Nephron progenitor cell (in vitro differentiated cells): Measurements from ENCODE around the gene VPS13D.

Experiments
- DNase-seq: peaks from one replicate; pipeline ENCODE4 v3.0.0; 2021
- H3K27ac Mint-ChIP-seq: 2 replicates; pipeline ENCODE4 v1.8.0; 2021; ENCODE audit warnings: mild to moderate bottlenecking, moderate library complexity, mixed read lengths
- H3K27me3 Mint-ChIP-seq: 2 replicates; pipeline ENCODE4 v1.8.0; 2021; ENCODE audit warnings: mild to moderate bottlenecking, low read depth, mixed read lengths; ENCODE audit not compliant: poor library complexity
- H3K36me3 Mint-ChIP-seq: 2 replicates; pipeline ENCODE4 v1.8.0; 2021; ENCODE audit warnings: low read depth, mixed read lengths
- H3K4me1 Mint-ChIP-seq: 2 replicates; pipeline ENCODE4 v1.8.0; 2021; ENCODE audit warnings: mixed read lengths
- H3K4me3 Mint-ChIP-seq: 2 replicates; pipeline ENCODE4 v1.8.0; 2021; ENCODE audit warnings: mild to moderate bottlenecking, moderate library complexity, mixed read lengths
- H3K9me3 Mint-ChIP-seq: 2 replicates; pipeline ENCODE4 v1.8.0; 2021; ENCODE audit warnings: mild to moderate bottlenecking, moderate library complexity, mixed read lengths
- TF ChIP-seq, protein P1 (sequence below): fragments of 200-600 bp; sonication (generic); IDR thresholded peaks from 2 replicates; pipeline ENCODE4 v1.5.0; 2021; ENCODE audit warnings: antibody characterized with exemption

The VPS13D gene

DNA sequence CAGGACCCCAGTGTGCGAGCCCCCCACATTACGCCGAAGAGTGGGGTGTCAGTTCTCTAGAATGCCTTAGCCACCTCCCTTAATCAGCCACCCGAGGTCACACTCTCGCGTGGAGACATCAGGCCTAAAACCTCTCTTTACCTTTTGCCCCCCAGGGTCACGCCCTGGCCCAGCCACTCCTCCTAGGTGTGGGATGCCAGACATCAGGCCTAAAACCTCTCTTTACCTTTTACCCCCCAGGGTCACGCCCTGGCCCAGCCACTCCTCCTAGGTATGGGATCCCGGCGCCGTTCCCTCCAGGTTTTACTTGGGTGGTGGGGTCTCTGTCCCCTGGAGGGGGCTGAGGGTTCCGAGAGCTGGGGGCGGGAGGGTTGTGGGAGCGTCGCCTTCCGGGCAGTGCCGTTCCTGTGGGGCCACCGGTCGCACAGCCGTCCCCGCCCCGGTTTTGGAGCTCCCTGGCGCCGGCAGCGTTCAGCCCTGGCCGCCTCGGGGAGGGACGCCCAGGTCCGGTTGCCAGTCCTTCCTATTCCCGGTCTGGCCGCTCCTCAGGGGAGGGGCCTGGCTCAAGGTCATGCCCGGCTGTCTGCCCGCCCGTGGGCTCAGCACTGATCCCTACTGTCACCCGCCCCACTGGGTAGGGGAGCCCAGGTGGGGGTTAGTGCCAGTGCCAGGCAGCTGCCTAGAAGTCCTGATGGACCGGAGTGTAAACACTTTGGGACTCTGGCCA lies 882 bp downstream of the VPS13D start:
- no peaks in the 10 kb centered on the region for H3K9me3 Mint-ChIP-seq
- H3K36me3 Mint-ChIP-seq = peaks cover 4% of the 10 kb centered on the region
- DNase-seq = peak; percentile 48
- peak overlapping the region; percentile 88 for H3K4me3 Mint-ChIP-seq
- peaks cover 11% of the 10 kb centered on the region for H3K27me3 Mint-ChIP-seq
- H3K27ac Mint-ChIP-seq = no peak overlapping the region
- TF ChIP-seq, protein P1, sequence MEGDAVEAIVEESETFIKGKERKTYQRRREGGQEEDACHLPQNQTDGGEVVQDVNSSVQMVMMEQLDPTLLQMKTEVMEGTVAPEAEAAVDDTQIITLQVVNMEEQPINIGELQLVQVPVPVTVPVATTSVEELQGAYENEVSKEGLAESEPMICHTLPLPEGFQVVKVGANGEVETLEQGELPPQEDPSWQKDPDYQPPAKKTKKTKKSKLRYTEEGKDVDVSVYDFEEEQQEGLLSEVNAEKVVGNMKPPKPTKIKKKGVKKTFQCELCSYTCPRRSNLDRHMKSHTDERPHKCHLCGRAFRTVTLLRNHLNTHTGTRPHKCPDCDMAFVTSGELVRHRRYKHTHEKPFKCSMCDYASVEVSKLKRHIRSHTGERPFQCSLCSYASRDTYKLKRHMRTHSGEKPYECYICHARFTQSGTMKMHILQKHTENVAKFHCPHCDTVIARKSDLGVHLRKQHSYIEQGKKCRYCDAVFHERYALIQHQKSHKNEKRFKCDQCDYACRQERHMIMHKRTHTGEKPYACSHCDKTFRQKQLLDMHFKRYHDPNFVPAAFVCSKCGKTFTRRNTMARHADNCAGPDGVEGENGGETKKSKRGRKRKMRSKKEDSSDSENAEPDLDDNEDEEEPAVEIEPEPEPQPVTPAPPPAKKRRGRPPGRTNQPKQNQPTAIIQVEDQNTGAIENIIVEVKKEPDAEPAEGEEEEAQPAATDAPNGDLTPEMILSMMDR = no peak
- H3K4me1 Mint-ChIP-seq = peaks cover 4% of the 10 kb centered on the region

DNA sequence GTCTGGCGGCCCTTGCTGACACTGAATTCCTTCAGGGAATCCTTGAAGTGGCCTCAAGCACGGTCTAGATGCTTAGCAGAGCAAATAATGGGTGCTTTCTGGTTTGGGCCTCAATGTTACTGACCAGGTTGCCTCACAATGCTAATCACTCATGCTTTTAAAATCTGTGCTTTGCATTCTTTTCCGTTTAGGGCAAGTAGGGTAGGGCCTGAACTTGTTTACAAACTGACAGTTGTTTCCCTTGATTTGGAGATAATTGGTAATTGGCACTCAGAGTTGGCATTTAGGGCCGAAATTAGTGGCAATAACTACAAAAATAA lies 1.4 kb downstream of the VPS13D start:
- Mint-ChIP-seq H3K9me3 (no peaks in the 10 kb centered on the region), H3K4me1 (peaks cover 4% of the 10 kb centered on the region), H3K4me3 (peak overlapping the region; percentile 88), H3K27ac (no peak overlapping the region), H3K27me3 (peaks cover 6% of the 10 kb centered on the region), H3K36me3 (peaks cover 4% of the 10 kb centered on the region)
- TF ChIP-seq, protein P1 = no peak
- DNase-seq = no peak

DNA sequence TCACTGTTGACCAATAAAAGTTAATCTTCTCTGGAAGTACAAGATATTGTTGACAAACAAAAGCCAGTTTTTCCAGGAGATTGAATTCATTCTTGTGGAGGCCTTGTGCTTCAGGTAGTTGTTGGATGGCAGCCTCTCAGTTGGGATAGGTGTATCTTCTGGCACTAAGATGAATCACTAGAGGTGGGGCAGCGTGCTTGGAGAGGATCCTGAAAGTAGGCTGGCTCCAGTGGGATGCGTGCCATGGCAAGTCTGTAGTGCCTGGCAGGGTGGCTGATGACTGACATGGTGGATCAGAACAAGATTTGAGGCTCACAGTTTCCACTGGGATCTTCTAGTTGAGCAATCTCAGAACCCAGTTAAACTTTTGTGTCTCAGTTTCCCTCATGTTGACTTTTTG lies 2.4 kb downstream of the VPS13D start:
- Mint-ChIP-seq H3K36me3 (peaks cover 11% of the 10 kb centered on the region), H3K9me3 (no peaks in the 10 kb centered on the region), H3K4me3 (peak overlapping the region; percentile 40), H3K27ac (no peak overlapping the region), H3K27me3 (peaks cover 5% of the 10 kb centered on the region), H3K4me1 (peaks cover 4% of the 10 kb centered on the region)
- TF ChIP-seq, protein P1 = no peak
- no peak for DNase-seq

DNA sequence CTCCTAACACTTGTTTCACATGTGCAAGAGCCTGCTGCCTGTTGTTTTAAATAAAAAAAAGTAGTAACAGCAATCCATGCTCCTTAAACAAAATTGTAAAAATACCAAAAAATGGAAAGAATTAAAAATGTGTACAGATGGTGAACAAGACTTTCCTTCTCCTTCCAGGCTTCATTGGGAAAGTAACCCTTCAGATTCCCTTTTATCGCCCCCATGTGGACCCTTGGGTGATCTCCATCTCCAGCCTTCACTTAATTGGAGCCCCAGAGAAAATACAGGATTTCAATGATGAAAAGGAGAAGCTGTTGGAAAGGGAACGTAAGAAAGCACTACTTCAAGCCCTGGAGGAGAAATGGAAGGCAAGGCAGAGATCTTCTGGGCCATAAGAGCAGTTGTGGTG lies 14.2 kb downstream of the VPS13D start:
- TF ChIP-seq, protein P1 = peak; percentile 34
- no peaks in the 10 kb centered on the region for H3K27me3 Mint-ChIP-seq
- peaks cover 39% of the 10 kb centered on the region for H3K36me3 Mint-ChIP-seq
- H3K27ac Mint-ChIP-seq = peak overlapping the region; percentile 6
- H3K9me3 Mint-ChIP-seq = no peaks in the 10 kb centered on the region
- no peak overlapping the region for H3K4me3 Mint-ChIP-seq
- DNase-seq = no peak
- peaks cover 42% of the 10 kb centered on the region for H3K4me1 Mint-ChIP-seq

DNA sequence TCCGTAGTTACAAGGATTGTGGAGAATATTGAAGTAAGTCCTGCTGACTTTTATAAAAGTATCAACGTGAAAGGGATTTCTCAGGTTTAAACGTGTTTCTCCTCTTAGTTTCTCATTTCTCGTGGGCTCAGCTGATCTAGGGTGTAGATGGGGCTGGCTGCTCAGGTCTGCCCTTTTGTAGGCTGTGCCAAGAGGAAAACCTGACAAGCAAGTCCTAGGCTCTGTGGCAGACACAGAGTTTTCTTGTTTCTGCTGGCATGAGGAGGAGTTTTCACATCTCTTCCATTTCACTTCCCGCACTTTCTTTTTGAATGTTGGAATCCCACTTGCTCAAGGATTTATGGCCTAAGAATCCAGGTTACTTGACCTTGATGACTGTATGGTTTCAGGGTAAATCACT lies 14.8 kb downstream of the VPS13D start:
- Mint-ChIP-seq H3K4me3 (no peak overlapping the region), H3K36me3 (peaks cover 42% of the 10 kb centered on the region), H3K27me3 (no peaks in the 10 kb centered on the region), H3K4me1 (peaks cover 39% of the 10 kb centered on the region), H3K27ac (no peak overlapping the region), H3K9me3 (no peaks in the 10 kb centered on the region)
- DNase-seq = no peak
- TF ChIP-seq, protein P1 = no peak

DNA sequence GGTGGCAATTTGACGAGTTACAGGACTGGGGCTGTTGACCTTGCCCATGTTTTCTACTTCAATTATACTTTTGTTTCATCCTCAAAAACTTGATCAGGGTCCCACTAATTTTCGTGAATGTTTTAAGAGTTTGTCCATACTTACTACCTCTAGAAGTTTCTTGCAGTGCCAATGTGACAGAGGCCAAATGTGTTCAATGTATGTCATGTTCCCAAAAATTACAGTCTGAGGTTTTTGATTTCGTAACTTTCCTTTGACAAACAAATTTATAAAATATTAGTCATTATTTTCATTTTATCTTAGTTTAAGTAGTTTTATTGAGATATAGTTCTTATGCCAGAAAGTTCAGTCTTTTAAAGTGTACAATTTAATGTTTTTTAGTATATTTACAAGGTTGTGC lies 15.3 kb downstream of the VPS13D start:
- no peak overlapping the region for H3K4me3 Mint-ChIP-seq
- H3K9me3 Mint-ChIP-seq = no peaks in the 10 kb centered on the region
- no peak for DNase-seq
- no peak overlapping the region for H3K27ac Mint-ChIP-seq
- TF ChIP-seq, protein P1 = no peak
- H3K36me3 Mint-ChIP-seq = peaks cover 48% of the 10 kb centered on the region
- no peaks in the 10 kb centered on the region for H3K27me3 Mint-ChIP-seq
- peaks cover 34% of the 10 kb centered on the region for H3K4me1 Mint-ChIP-seq
